Left lung (tissue), 10 donors: Measurements from ENCODE around the gene CACNB4. TPM values are rescaled to one million over a fixed set of nuclear protein-coding genes. Genes with fewer than 3 reads are reported as not detected.
"Not testable (repeated sequence)": the region's sequence is repeated elsewhere in the genome, so short reads cannot be mapped to it uniquely, and the experiment has no call there.

Experiments
- ATAC-seq: fragments of 200-7000 bp; cut with Tn5 transposase; one replicate; pipeline ENCODE4 v1.9.1; 2020; ENCODE audit warnings: moderate library complexity
- DNase-seq, 4 donors: peaks; one replicate each; pipeline ENCODE4 v3.0.0-alpha.2; 2013 to 2020
- H3K27ac ChIP-seq, 2 donors: fragments of 200-600 bp; sonication (generic) in 1 of 2; one replicate each; pipeline versions ENCODE4 v1.5.0 to v1.8.0; 2020 to 2021
- H3K27me3 ChIP-seq, 2 donors: fragments of 200-600 bp; sonication (generic) in 1 of 2; one replicate each; pipeline versions ENCODE4 v1.5.0 to v1.8.0; 2020 to 2021
- H3K36me3 ChIP-seq, 2 donors: fragments of 200-600 bp; sonication (generic) in 1 of 2; one replicate each; pipeline versions ENCODE4 v1.5.0 to v1.8.0; 2020 to 2021
- H3K4me1 ChIP-seq, 2 donors: fragments of 200-600 bp; one replicate each; pipeline ENCODE4 v1.8.0; 2021
- H3K4me3 ChIP-seq, 2 donors: fragments of 200-600 bp; sonication (generic) in 1 of 2; one replicate each; pipeline versions ENCODE4 v1.5.0 to v1.8.0; 2020 to 2021; ENCODE audit warnings: mild to moderate bottlenecking in 1 of 2
- H3K9me3 ChIP-seq, 2 donors: fragments of 200-600 bp; sonication (generic) in 1 of 2; one replicate each; pipeline versions ENCODE4 v1.5.0 to v1.8.0; 2020 to 2021
- intact Hi-C, 2 donors: fragments of 100-400 bp; cut with DNase I; formaldehyde crosslinking; loops; one replicate each; pipeline versions ENCODE4 v1.11.2 to v1.14.2; 2022
- polyA plus RNA-seq, 6 donors: library from polyadenylated mRNA; unstranded; fragments of 120-200 nt; gene quantifications; one replicate each; pipeline ENCODE4 v1.2.1, GENCODE V29; 2013; ENCODE audit not compliant: insufficient read length in 6 of 6
- total RNA-seq, 2 donors: library from RNA; stranded (reverse); fragmentation: NEBNext Ultra II Directional; extraction: Animal tissue kit (Norgen Biotek cat#: 25700); gene quantifications; one replicate each; pipeline ENCODE4 v1.2.1, GENCODE V29; 2021
- TF ChIP-seq, protein P1 (sequence below), 2 donors: fragments of 200-600 bp; sonication (generic) in 1 of 2; IDR thresholded peaks; one replicate each; pipeline versions ENCODE4 v1.5.0 to v1.8.0; 2021; ENCODE audit warnings: antibody characterized with exemption in 2 of 2
- donor health status: DM: no; HTN: yes; CAD: no.
- donor health status: DM: no; HTN: no; CAD: no.

The CACNB4 gene
- total and polyA plus RNA-seq, 8 donors, result 5.9 to 11.2 (median 8.6) TPM

DNA sequence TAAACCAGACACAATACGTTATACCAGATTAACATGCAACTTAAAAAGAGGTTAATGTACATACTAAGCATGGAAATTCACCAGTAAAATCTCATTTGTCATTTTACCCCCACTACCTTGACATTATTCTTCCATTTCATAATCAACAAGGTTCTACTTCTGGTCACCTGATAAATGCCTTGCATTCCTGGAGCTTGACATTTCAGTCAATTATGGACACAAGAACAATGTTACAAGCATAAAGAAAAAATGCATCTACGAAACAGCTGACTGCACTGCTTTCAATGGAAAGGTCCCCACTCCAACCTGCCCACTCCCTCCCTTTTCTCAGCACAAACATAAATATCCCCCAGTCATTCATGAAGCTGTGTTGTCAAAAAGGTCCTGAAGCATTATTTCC lies 302.1 kb downstream of the CACNB4 start:
- intact Hi-C loops, result no loop called here
- ATAC-seq (peak; percentile 52), DNase-seq (no peak)
- H3K27me3 ChIP-seq, result no peaks in the 10 kb centered on the region
- H3K9me3 ChIP-seq, result peaks cover 0 to 3% of the 10 kb centered on the region in 2 donors
- no peak overlapping the region for H3K4me3 ChIP-seq
- H3K27ac ChIP-seq, result no peak overlapping the region
- TF ChIP-seq, protein P1, sequence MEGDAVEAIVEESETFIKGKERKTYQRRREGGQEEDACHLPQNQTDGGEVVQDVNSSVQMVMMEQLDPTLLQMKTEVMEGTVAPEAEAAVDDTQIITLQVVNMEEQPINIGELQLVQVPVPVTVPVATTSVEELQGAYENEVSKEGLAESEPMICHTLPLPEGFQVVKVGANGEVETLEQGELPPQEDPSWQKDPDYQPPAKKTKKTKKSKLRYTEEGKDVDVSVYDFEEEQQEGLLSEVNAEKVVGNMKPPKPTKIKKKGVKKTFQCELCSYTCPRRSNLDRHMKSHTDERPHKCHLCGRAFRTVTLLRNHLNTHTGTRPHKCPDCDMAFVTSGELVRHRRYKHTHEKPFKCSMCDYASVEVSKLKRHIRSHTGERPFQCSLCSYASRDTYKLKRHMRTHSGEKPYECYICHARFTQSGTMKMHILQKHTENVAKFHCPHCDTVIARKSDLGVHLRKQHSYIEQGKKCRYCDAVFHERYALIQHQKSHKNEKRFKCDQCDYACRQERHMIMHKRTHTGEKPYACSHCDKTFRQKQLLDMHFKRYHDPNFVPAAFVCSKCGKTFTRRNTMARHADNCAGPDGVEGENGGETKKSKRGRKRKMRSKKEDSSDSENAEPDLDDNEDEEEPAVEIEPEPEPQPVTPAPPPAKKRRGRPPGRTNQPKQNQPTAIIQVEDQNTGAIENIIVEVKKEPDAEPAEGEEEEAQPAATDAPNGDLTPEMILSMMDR (IDR thresholded peaks at IDR 0.05), result no peak
- no peaks in the 10 kb centered on the region for H3K4me1 ChIP-seq
- peaks cover 0 to 3% of the 10 kb centered on the region in 2 donors for H3K36me3 ChIP-seq

DNA sequence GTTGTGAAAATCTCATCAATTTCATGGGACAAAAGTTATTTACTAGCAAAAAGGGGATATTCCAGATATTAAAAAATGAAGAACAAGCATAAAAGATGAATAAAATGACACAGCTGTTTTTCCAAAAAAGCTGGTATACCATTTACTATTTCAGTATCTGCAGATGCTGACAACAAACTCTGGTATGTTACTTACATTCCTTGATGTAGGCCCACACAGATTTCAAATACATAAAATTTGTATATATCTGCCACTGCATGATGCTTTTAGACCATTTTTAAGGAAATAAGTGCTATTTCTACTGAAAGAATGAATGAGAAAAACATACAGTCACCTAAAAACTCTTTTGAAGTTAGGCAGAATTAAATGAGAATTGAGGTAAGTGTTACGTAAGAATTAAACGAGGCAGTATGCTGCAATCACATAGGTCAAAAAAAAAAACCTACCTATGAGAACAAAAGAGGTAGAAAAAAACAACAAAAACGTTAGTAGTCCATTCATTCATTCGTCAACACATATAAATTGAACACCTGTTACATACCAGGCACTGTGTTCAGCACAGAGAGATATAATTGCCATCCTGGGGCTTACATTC lies 303.1 kb downstream of the CACNB4 start:
- H3K36me3 ChIP-seq, result peaks cover 0 to 8% of the 10 kb centered on the region in 2 donors
- DNase-seq (no peak), ATAC-seq (no peak)
- H3K4me3 ChIP-seq, result no peak overlapping the region
- H3K4me1 ChIP-seq, result no peaks in the 10 kb centered on the region
- intact Hi-C loops, result no loop called here
- H3K27me3 ChIP-seq, result no peaks in the 10 kb centered on the region
- H3K9me3 ChIP-seq, result peaks cover 0 to 6% of the 10 kb centered on the region in 2 donors
- TF ChIP-seq, protein P1 (IDR thresholded peaks at IDR 0.05), result no peak
- H3K27ac ChIP-seq, result no peak overlapping the region

GRCh38 chr2:151794422-151794821 lies 304.4 kb downstream of the CACNB4 start:
- intact Hi-C loops, H3K36me3 ChIP-seq, H3K27ac ChIP-seq, H3K27me3 ChIP-seq, H3K4me1 ChIP-seq, H3K9me3 ChIP-seq, DNase-seq, ATAC-seq, H3K4me3 ChIP-seq: not testable (repeated sequence)

- H3K27ac ChIP-seq, result no peak overlapping the region
- intact Hi-C loops, result no loop called here
Observed at GRCh38 chr2:151793123-151793522, 305.7 kb downstream of the CACNB4 start.

DNA sequence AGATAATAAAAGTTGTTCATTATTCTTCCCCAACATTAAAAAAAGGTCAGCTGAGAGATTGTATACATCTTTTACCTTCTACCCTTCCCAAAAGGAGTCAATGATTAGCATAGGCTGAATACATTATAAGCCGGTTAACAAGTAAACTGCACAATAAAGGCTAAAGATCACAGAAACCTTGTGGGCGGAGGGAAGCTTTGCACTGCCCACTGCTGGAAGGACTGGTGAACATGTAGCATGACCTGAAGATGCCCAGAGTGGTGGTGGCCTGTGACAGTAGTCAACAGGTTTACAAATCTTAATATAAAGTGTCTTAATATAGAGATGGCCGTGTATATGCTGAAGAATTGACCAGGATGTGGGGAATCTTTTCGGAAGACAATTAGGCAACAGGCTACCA lies 306.3 kb downstream of the CACNB4 start:
- no peaks in the 10 kb centered on the region for H3K27me3 ChIP-seq
- no peaks in the 10 kb centered on the region for H3K4me1 ChIP-seq
- H3K36me3 ChIP-seq, result peaks cover 0 to 13% of the 10 kb centered on the region in 2 donors
- TF ChIP-seq, protein P1 (IDR thresholded peaks at IDR 0.05), result no peak
- H3K9me3 ChIP-seq, result peaks cover 0 to 6% of the 10 kb centered on the region in 2 donors
- ATAC-seq (no peak), DNase-seq (no peak)
- H3K4me3 ChIP-seq, result no peak overlapping the region
- H3K27ac ChIP-seq, result no peak overlapping the region
- intact Hi-C loops, result no loop called here

More at GRCh38 chr2:151793123-151793522, 305.7 kb downstream of the CACNB4 start:
- peaks cover 0 to 6% of the 10 kb centered on the region in 2 donors for H3K9me3 ChIP-seq
- no peaks in the 10 kb centered on the region for H3K4me1 ChIP-seq
- TF ChIP-seq, protein P1 (IDR thresholded peaks at IDR 0.05), result no peak
- H3K4me3 ChIP-seq, result no peak overlapping the region
- no peak for DNase-seq
- no peak for ATAC-seq
- peaks cover 0 to 9% of the 10 kb centered on the region in 2 donors for H3K36me3 ChIP-seq
- no peaks in the 10 kb centered on the region for H3K27me3 ChIP-seq

DNA sequence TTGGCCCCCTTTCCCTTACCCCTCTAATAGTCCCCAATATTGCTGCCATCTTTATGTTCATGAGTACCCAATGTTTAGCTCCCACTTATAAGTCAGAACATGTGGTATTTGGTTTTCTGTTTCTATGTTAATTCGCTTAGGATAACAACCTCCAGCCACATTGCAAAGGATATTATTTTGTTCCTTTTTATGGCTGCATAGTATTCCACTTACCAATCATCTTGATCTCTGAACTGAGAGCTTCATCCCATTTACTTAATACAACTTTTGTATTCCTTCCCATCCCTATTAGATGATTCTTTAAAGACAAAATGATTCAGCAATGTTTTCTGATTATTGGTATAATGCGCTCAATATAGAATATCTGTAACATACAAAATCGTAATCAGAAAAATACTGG lies 307.3 kb downstream of the CACNB4 start:
- Histone ChIP-seq H3K4me3 (no peak overlapping the region), H3K36me3 (peaks cover 0 to 13% of the 10 kb centered on the region in 2 donors), H3K27me3 (no peaks in the 10 kb centered on the region), H3K4me1 (no peaks in the 10 kb centered on the region), H3K27ac (no peak overlapping the region), H3K9me3 (peaks cover 0 to 6% of the 10 kb centered on the region in 2 donors)
- intact Hi-C loops, result no loop called here
- TF ChIP-seq, protein P1 (IDR thresholded peaks at IDR 0.05), result no peak
- DNase-seq (no peak), ATAC-seq (no peak)
